ENCODE results near the gene POC1B.

DNA sequence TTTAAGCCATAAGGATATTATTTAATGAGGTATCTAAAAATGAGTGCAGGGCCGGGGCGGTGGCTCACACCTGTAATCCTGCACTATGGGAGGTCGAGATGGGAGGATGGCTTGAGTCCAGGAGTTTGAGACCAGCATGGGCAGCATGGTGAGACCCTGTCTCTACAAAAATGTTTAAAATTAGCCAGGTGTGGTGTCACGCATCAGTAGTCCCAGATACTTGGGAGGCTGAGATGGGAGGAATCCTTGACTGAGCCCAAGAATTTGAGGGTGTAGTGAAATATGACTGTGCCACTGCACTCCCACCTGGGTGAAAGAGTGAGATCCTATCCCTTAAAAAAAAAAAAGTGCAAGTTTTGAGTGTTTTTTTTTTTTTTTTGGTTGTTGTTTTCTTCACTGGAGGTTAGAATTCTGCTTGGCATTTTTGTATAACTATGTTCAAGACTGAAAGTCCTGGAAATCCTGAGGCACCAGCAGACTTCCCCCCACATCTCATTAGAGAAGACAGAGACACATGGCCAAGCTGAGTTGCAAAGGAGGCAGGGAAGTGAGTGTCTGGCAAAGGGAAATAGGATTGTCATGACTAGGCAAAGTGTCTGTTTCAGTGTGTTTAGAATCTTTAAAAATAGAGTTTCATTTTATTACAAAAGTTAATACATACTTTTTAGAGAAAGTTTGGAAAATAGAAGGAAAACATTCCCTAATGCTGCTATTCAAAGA lies 120.1 kb downstream of the POC1B start:
- TF ChIP-seq, protein P1, sequence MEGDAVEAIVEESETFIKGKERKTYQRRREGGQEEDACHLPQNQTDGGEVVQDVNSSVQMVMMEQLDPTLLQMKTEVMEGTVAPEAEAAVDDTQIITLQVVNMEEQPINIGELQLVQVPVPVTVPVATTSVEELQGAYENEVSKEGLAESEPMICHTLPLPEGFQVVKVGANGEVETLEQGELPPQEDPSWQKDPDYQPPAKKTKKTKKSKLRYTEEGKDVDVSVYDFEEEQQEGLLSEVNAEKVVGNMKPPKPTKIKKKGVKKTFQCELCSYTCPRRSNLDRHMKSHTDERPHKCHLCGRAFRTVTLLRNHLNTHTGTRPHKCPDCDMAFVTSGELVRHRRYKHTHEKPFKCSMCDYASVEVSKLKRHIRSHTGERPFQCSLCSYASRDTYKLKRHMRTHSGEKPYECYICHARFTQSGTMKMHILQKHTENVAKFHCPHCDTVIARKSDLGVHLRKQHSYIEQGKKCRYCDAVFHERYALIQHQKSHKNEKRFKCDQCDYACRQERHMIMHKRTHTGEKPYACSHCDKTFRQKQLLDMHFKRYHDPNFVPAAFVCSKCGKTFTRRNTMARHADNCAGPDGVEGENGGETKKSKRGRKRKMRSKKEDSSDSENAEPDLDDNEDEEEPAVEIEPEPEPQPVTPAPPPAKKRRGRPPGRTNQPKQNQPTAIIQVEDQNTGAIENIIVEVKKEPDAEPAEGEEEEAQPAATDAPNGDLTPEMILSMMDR (optimal IDR thresholded peaks at IDR 0.05 in 1 of 3, IDR thresholded peaks at IDR 0.05 in 1 of 3, conservative IDR thresholded peaks at IDR 0.05 in 1 of 3; ENCODE audit: extremely low read depth in 1 of 3, insufficient read depth in 2 of 3, low read length in 3 of 3): no peak
- no peak for TF ChIP-seq EZH2 (IDR thresholded peaks at IDR 0.05; ENCODE audit: low read length)

Data from keratinocyte (primary cell).